ENCODE data around the gene SEPTIN10. TPM values are rescaled to one million over a fixed set of nuclear protein-coding genes. Genes with fewer than 3 reads are reported as not detected.

SEPTIN10 gene
- total RNA-seq, 1 donor from 2014 or later: 75.2 TPM

DNA sequence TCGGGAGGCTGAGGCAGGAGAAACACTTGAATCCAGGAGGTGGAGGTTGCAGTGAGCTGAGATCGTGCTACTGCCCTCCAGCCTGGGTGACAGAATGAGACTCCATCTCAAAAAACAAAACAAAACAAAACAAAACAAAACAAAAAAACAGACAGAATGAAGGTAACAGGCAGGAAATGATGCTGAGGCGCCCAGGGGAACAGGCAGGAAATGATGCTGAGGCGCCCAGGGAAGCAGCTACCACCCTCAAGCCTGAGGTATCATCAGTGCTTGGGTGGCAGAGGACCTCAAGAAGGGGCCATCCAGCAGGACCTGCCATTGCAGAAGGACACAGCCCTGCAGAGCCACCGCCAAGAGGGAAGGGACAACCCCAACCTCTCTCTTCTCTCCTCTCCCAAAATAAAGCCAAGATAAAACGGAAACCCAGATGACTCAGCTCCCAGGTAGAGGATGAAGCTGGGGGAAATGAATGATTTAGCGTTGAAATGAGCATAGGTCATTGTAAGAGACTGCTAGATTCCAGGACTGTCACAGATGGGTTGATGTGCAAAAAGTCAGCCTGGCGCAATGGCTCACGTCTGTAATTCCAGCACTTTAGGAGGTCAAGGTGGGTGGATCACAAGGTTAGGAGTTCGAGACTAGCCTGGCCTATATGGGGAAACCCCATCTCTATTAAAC, 19.7 kb upstream of the SEPTIN10 start:
- Mint-ChIP-seq H3K4me1 (ENCODE audit: low read depth, unreplicated experiment) (peaks cover under 1% of the 10 kb centered on the region), H3K36me3 (ENCODE audit: unreplicated experiment) (no peaks in the 10 kb centered on the region), H3K27ac (ENCODE audit: unreplicated experiment) (no peak overlapping the region), H3K27me3 (ENCODE audit: unreplicated experiment) (no peaks in the 10 kb centered on the region), H3K9me3 (ENCODE audit: unreplicated experiment) (no peaks in the 10 kb centered on the region), H3K4me3 (ENCODE audit: unreplicated experiment) (no peak overlapping the region)
- TF ChIP-seq, protein P1, sequence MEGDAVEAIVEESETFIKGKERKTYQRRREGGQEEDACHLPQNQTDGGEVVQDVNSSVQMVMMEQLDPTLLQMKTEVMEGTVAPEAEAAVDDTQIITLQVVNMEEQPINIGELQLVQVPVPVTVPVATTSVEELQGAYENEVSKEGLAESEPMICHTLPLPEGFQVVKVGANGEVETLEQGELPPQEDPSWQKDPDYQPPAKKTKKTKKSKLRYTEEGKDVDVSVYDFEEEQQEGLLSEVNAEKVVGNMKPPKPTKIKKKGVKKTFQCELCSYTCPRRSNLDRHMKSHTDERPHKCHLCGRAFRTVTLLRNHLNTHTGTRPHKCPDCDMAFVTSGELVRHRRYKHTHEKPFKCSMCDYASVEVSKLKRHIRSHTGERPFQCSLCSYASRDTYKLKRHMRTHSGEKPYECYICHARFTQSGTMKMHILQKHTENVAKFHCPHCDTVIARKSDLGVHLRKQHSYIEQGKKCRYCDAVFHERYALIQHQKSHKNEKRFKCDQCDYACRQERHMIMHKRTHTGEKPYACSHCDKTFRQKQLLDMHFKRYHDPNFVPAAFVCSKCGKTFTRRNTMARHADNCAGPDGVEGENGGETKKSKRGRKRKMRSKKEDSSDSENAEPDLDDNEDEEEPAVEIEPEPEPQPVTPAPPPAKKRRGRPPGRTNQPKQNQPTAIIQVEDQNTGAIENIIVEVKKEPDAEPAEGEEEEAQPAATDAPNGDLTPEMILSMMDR (IDR thresholded peaks at IDR 0.05; ENCODE audit: partially characterized antibody, unreplicated experiment): no peak
- no peak for DNase-seq

DNA sequence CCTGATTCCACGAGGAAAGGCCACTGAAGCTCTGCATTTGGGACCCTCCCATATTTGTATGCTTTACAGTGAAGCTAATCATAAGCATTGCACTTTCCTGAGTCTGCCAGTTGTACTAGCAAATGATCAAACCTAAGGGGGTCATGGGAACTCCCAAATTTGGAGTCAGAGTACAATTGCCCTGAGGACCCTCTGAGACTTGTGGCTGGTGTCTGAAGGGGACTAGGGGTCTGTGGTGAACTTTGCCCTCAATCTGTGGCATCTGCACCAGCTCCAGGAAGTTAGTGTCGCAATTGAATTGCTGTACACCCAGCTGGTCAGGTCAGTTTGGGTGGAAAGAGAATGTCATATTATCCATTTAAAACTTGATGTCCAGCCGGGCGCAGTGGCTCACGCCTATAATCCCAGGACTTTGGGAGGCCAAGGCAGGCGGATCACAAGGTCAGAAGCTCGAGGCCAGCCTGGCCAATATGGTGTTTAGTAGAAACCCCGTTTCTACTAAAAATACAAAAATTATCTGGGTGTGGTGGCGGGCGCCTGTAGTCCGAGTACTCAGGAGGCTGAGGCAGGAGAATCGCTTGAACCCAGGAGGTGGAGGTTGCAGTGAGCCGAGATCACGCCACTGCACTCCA, 18.5 kb upstream of the SEPTIN10 start:
- no peak overlapping the region for H3K4me3 Mint-ChIP-seq (ENCODE audit: unreplicated experiment)
- H3K9me3 Mint-ChIP-seq (ENCODE audit: unreplicated experiment): no peaks in the 10 kb centered on the region
- DNase-seq: no peak
- no peaks in the 10 kb centered on the region for H3K36me3 Mint-ChIP-seq (ENCODE audit: unreplicated experiment)
- H3K4me1 Mint-ChIP-seq (ENCODE audit: low read depth, unreplicated experiment): no peaks in the 10 kb centered on the region
- TF ChIP-seq, protein P1 (IDR thresholded peaks at IDR 0.05; ENCODE audit: partially characterized antibody, unreplicated experiment): no peak
- H3K27me3 Mint-ChIP-seq (ENCODE audit: unreplicated experiment): no peaks in the 10 kb centered on the region
- no peak overlapping the region for H3K27ac Mint-ChIP-seq (ENCODE audit: unreplicated experiment)

DNA sequence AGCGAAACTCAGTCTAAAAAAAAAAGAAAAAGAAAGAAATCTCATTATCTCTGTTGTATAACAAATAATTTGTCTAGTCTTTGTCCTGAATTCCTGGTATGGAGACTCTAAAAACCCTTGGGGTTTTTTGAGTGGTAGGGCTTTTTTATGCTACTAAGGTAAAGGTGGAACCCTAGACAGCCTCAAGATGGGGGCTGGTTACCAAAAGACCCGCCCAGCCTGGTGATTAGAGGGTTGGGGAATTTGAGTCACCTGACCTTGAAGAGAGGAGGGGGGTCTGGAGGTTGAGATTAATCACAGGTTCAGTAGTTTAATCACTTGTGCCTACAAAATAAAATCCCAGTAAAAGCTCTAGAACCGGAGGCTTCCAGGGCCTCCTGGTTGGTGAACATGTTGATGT, 18.0 kb upstream of the SEPTIN10 start:
- no peaks in the 10 kb centered on the region for H3K4me1 Mint-ChIP-seq (ENCODE audit: low read depth, unreplicated experiment)
- DNase-seq: no peak
- no peak overlapping the region for H3K27ac Mint-ChIP-seq (ENCODE audit: unreplicated experiment)
- no peaks in the 10 kb centered on the region for H3K27me3 Mint-ChIP-seq (ENCODE audit: unreplicated experiment)
- TF ChIP-seq, protein P1 (IDR thresholded peaks at IDR 0.05; ENCODE audit: partially characterized antibody, unreplicated experiment): no peak
- no peaks in the 10 kb centered on the region for H3K9me3 Mint-ChIP-seq (ENCODE audit: unreplicated experiment)
- no peak overlapping the region for H3K4me3 Mint-ChIP-seq (ENCODE audit: unreplicated experiment)
- no peaks in the 10 kb centered on the region for H3K36me3 Mint-ChIP-seq (ENCODE audit: unreplicated experiment)

DNA sequence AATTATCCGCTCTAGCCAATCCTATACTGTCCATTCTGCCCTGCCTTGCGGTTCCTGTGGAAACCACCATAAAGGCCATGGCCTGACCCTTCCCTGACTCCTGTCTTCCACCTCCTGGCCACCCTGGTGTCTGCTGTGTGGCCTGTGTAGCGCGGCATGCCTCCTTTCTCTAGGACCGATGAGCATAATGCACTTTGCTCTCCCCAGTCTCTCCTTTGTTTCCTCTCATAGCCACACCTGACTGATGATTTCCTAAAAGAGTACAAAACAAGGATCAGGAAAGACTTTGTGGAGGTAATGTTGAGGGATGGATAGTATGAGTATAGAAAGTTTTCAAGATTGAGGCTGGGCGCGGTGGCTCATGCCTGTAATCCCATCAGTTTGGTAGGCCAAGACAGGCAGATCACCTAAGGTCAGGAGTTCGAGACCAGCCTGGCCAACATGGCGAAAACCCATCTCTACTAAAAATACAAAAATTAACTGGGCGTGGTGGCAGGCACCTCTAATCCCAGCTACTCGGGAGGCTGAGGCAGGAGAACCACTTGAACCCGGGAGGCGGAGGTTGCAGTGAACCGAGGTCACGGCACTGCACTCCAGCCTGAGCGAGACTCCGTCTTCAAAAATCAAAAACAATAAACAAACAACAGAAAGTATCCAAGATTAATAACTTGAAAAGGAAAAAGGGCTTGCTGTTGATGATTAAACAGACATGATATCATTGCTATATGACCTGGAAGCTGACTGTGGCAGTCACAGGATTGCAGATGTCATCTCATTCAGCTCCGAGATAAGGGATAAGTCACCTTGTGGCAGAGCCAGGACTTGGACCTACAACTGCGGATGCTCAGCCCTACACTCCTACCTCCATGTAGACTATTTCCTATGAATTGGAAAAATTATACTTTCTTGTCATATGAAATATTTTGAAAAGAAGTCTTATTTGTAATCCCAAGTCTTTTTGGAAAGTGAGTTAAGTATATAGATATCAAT, 17.0 kb upstream of the SEPTIN10 start:
- Mint-ChIP-seq H3K4me3 (ENCODE audit: unreplicated experiment) (no peak overlapping the region), H3K4me1 (ENCODE audit: low read depth, unreplicated experiment) (no peaks in the 10 kb centered on the region), H3K27ac (ENCODE audit: unreplicated experiment) (no peak overlapping the region), H3K9me3 (ENCODE audit: unreplicated experiment) (no peaks in the 10 kb centered on the region), H3K36me3 (ENCODE audit: unreplicated experiment) (no peaks in the 10 kb centered on the region), H3K27me3 (ENCODE audit: unreplicated experiment) (no peaks in the 10 kb centered on the region)
- no peak for DNase-seq
- TF ChIP-seq, protein P1 (IDR thresholded peaks at IDR 0.05; ENCODE audit: partially characterized antibody, unreplicated experiment): no peak

All from glutamatergic neuron (in vitro differentiated cells).